CD14-positive monocyte (primary cell): ENCODE data around the gene DGKI. TPM values are rescaled to one million over a fixed set of nuclear protein-coding genes. Genes with fewer than 3 reads are reported as not detected.

Experiments used
- DNase-seq, 3 donors: peaks; one replicate each; pipeline ENCODE4 v3.0.0-alpha.2; 2011 to 2022
- H2AFZ ChIP-seq: 2 replicates; pipeline ENCODE4 v1.6.0; 2012; ENCODE audit warnings: mild to moderate bottlenecking, low read depth, low read length, inconsistent platforms; ENCODE audit not compliant: insufficient read depth, poor library complexity, severe bottlenecking
- H3K27ac ChIP-seq, 2 donors: 1 replicate in 1 of 2; 2 replicates in 1 of 2; pipeline ENCODE4 v1.5.1; 2012 to 2013; ENCODE audit warnings: low read length in 2 of 2, control low read depth in 1 of 2, inconsistent platforms in 1 of 2, low read depth in 1 of 2, mild to moderate bottlenecking in 1 of 2
- H3K27me3 ChIP-seq, 2 donors: one replicate each; pipeline versions ENCODE4 v1.6.0 to v1.6.1; 2011 to 2013; ENCODE audit warnings: low read length in 2 of 2; ENCODE audit not compliant: control insufficient read depth in 2 of 2, insufficient read depth in 2 of 2
- H3K36me3 ChIP-seq, 2 donors: replicated peaks in 1 of 2; 1 replicate in 1 of 2; 2 replicates in 1 of 2; pipeline versions ENCODE4 v1.5.1 to v1.6.1; 2012 to 2013; ENCODE audit warnings: low read length in 2 of 2, control low read depth in 1 of 2, inconsistent platforms in 1 of 2, mild to moderate bottlenecking in 1 of 2; ENCODE audit not compliant: insufficient read depth in 2 of 2, control insufficient read depth in 1 of 2
- H3K4me1 ChIP-seq, 2 donors: 1 replicate in 1 of 2; 2 replicates in 1 of 2; pipeline versions ENCODE4 v1.5.1 to v1.6.1; 2012 to 2013; ENCODE audit warnings: low read length in 2 of 2, control low read depth in 1 of 2, inconsistent platforms in 1 of 2, mild to moderate bottlenecking in 1 of 2, moderate library complexity in 1 of 2; ENCODE audit not compliant: insufficient read depth in 2 of 2, control insufficient read depth in 1 of 2
- H3K4me2 ChIP-seq: replicated peaks from 2 replicates; pipeline ENCODE3; 2012; ENCODE audit warnings: low read length, moderate library complexity, mild to moderate bottlenecking; ENCODE audit not compliant: poor library complexity, severe bottlenecking; ENCODE audit errors: extremely low read depth
- H3K4me3 ChIP-seq, 3 experiments: fragments of 200-600 bp in 1 of 3; sonication (generic) in 1 of 3; replicated peaks in 1 of 3; 1 replicate in 2 of 3; 2 replicates in 1 of 3; pipeline ENCODE4 v1.5.1; 2011 to 2013; ENCODE audit warnings: low read length in 3 of 3, mild to moderate bottlenecking in 3 of 3, control low read depth in 2 of 3, low read depth in 2 of 3, inconsistent platforms in 1 of 3, moderate library complexity in 1 of 3
- H3K79me2 ChIP-seq: 2 replicates; pipeline ENCODE4 v1.6.0; 2012; ENCODE audit warnings: mild to moderate bottlenecking, control low read depth, inconsistent platforms, low read length, moderate library complexity; ENCODE audit not compliant: insufficient read depth
- H3K9ac ChIP-seq: 2 replicates; pipeline ENCODE4 v1.6.0; 2017; ENCODE audit warnings: low read length, mild to moderate bottlenecking; ENCODE audit not compliant: insufficient read depth, poor library complexity, severe bottlenecking
- H3K9me3 ChIP-seq, 2 donors: replicated peaks in 1 of 2; 1 replicate in 1 of 2; 2 replicates in 1 of 2; pipeline versions ENCODE4 v1.5.1 to v1.6.1; 2012 to 2013; ENCODE audit warnings: low read length in 2 of 2, control low read depth in 1 of 2; ENCODE audit not compliant: control insufficient read depth in 1 of 2, insufficient read depth in 1 of 2
- H4K20me1 ChIP-seq: 2 replicates; pipeline ENCODE4 v1.6.0; 2012; ENCODE audit warnings: mild to moderate bottlenecking, low read length, control low read depth, moderate library complexity; ENCODE audit not compliant: insufficient read depth
- H3K27ac Mint-ChIP-seq, 7 donors: one replicate each; pipeline ENCODE4 v1.8.0; 2020; ENCODE audit warnings: mild to moderate bottlenecking in 7 of 7, mixed read lengths in 7 of 7, moderate library complexity in 6 of 7, inconsistent platforms in 2 of 7
- H3K27me3 Mint-ChIP-seq, 3 donors: one replicate each; pipeline ENCODE4 v1.8.0; 2021 to 2022; ENCODE audit warnings: low read depth in 3 of 3, mild to moderate bottlenecking in 3 of 3, mixed read lengths in 3 of 3, moderate library complexity in 3 of 3, inconsistent platforms in 1 of 3
- H3K36me3 Mint-ChIP-seq, 2 donors: one replicate each; pipeline ENCODE4 v1.8.0; 2020; ENCODE audit warnings: mixed read lengths in 2 of 2, inconsistent platforms in 1 of 2, mild to moderate bottlenecking in 1 of 2
- H3K4me1 Mint-ChIP-seq: one replicate; pipeline ENCODE4 v1.8.0; 2020; ENCODE audit warnings: mild to moderate bottlenecking, mixed read lengths
- H3K4me3 Mint-ChIP-seq, 2 donors: one replicate each; pipeline ENCODE4 v1.8.0; 2020; ENCODE audit warnings: mild to moderate bottlenecking in 2 of 2, mixed read lengths in 2 of 2, moderate library complexity in 1 of 2
- H3K9me3 Mint-ChIP-seq, 7 donors: one replicate each; pipeline ENCODE4 v1.8.0; 2020 to 2022; ENCODE audit warnings: mixed read lengths in 7 of 7, mild to moderate bottlenecking in 6 of 7, moderate library complexity in 6 of 7, inconsistent platforms in 2 of 7
- WGBS: methylation state at CpG from one replicate; pipeline ENCODE4 v1.1.5; 2013; ENCODE audit warnings: missing lambda C conversion rate; ENCODE audit not compliant: insufficient coverage; 5-methylcytosine and 5-hydroxymethylcytosine counted together
- intact Hi-C, 2 donors: fragments of 100-400 bp; cut with micrococcal nuclease; formaldehyde crosslinking; loops; one replicate each; pipeline versions ENCODE4 v1.15.0 to v1.15.1; 2023
- polyA plus RNA-seq, 3 donors: library from polyadenylated mRNA; depleted of rRNA in 1 of 3; unstranded in 2 of 3; stranded (reverse) in 1 of 3; fragments of 300-500 nt in 2 of 3; fragments of >200 nt in 1 of 3; fragmentation: Illumina TruSeq in 2 of 3; gene quantifications; 1 replicate in 2 of 3; 2 replicates in 1 of 3; pipeline ENCODE4 v1.2.3, GENCODE V29; 2012 to 2021
- TF ChIP-seq, protein P1 (sequence below): fragments of 200-600 bp; IDR thresholded peaks from one replicate; pipeline ENCODE4 v1.8.0; 2022; ENCODE audit warnings: antibody characterized with exemption, mild to moderate bottlenecking

DGKI gene
- polyA plus RNA-seq, 3 donors, result not detected

DNA sequence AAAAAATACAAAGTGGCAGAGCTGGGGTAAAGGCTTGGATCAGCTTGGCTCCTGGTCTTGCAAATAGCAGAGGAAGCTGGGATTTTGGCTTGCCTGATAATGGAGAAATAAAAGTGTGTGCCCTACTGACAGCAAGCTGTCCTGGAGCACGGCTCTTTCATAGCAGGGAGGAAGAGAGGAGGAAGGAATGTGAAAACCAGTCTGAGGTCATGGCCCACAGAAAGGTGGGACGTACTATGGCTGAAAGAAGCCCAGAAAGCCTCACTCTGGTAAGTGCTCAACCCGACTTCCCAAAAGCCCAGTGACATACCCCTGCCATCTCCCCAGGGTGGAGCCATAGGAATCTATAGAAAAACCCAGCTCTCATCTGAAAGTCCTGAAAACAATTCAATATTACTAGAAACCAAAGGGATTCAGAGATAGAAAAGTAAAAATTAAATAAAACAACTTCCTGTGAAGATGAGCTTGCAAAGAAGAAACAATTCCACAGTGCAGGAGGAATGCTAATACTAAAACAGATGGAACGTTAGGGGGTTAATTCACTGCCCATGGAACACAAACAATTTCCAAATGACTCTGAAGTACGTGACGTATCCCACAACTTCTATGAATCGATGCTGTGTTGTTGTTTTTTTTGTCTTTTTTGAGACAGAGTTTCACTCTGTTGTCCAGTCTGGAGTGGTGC lies 256.6 kb downstream of the DGKI start:
- Mint-ChIP-seq H3K4me1 (no peaks in the 10 kb centered on the region), H3K27ac (peak overlapping the region in 1 of 7 donors; percentile 80), H3K36me3 (no peaks in the 10 kb centered on the region), H3K4me3 (no peak overlapping the region), H3K9me3 (peaks cover 0 to 2% (median 0%) of the 10 kb centered on the region in 7 donors), H3K27me3 (peaks cover 0 to 3% (median 3%) of the 10 kb centered on the region in 3 donors)
- no peaks in the 10 kb centered on the region for H4K20me1 ChIP-seq
- peaks cover 6% of the 10 kb centered on the region in 2 donors for H3K4me1 ChIP-seq
- H2AFZ ChIP-seq, result no peak overlapping the region
- WGBS, result 71% methylated on average over 1 of the region's 7 CpGs
- H3K9me3 ChIP-seq, result no peaks in the 10 kb centered on the region
- no peak overlapping the region for H3K4me3 ChIP-seq
- H3K27me3 ChIP-seq, result no peaks in the 10 kb centered on the region
- TF ChIP-seq, protein P1, sequence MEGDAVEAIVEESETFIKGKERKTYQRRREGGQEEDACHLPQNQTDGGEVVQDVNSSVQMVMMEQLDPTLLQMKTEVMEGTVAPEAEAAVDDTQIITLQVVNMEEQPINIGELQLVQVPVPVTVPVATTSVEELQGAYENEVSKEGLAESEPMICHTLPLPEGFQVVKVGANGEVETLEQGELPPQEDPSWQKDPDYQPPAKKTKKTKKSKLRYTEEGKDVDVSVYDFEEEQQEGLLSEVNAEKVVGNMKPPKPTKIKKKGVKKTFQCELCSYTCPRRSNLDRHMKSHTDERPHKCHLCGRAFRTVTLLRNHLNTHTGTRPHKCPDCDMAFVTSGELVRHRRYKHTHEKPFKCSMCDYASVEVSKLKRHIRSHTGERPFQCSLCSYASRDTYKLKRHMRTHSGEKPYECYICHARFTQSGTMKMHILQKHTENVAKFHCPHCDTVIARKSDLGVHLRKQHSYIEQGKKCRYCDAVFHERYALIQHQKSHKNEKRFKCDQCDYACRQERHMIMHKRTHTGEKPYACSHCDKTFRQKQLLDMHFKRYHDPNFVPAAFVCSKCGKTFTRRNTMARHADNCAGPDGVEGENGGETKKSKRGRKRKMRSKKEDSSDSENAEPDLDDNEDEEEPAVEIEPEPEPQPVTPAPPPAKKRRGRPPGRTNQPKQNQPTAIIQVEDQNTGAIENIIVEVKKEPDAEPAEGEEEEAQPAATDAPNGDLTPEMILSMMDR, result no peak
- H3K36me3 ChIP-seq, result no peaks in the 10 kb centered on the region
- no peaks in the 10 kb centered on the region for H3K79me2 ChIP-seq
- H3K4me2 ChIP-seq, result no peak overlapping the region
- no peak for DNase-seq
- H3K9ac ChIP-seq, result no peak overlapping the region
- intact Hi-C loops, result no loop called here
- H3K27ac ChIP-seq, result no peak overlapping the region

DNA sequence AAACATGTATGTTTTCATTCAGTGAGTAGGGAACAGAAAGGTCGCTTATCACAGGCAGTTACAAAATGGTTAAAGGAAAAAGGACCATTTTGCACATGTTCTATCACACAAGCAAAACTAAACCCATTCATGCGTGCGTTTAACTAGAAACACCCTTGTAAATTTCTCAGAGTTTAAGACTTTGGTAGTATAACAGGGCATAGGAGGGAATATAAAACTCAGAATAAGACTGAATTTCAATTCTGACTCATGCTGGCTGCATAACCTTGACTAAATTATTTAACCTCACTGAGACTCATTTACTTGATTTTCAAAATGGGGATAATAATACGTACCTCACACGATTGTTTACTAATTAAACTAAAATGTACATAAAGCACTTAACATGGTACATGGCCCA lies 259.4 kb downstream of the DGKI start:
- DNase-seq, result no peak
- Histone ChIP-seq H3K27ac (no peak overlapping the region), H3K27me3 (peaks cover 0 to 2% of the 10 kb centered on the region in 2 donors), H3K4me1 (peaks cover 6% of the 10 kb centered on the region in 2 donors), H3K9me3 (no peaks in the 10 kb centered on the region), H3K36me3 (no peaks in the 10 kb centered on the region), H3K79me2 (no peaks in the 10 kb centered on the region), H2AFZ (no peak overlapping the region), H3K9ac (no peak overlapping the region), H3K4me2 (no peak overlapping the region), H3K4me3 (no peak overlapping the region), H4K20me1 (no peaks in the 10 kb centered on the region)
- Mint-ChIP-seq H3K4me3 (no peak overlapping the region), H3K36me3 (no peaks in the 10 kb centered on the region), H3K9me3 (peaks cover 0 to 2% (median 0%) of the 10 kb centered on the region in 7 donors), H3K27ac (no peak overlapping the region), H3K4me1 (no peaks in the 10 kb centered on the region), H3K27me3 (peaks cover 0 to 2% (median 0%) of the 10 kb centered on the region in 3 donors)
- intact Hi-C loops, result no loop called here
- no CpG with 5 or more reads among the region's 5 CpGs for WGBS
- TF ChIP-seq, protein P1, result no peak
